ENCODE data around the gene PLCH1. TPM values are rescaled to one million over a fixed set of nuclear protein-coding genes. Genes with fewer than 3 reads are reported as not detected.

The PLCH1 gene
- total and polyA plus RNA-seq, 2 of the 8 experiments (the other 6 are each of a cell fraction or from before 2014, with no cell fraction given), result 5.8 to 17.2 TPM

DNA sequence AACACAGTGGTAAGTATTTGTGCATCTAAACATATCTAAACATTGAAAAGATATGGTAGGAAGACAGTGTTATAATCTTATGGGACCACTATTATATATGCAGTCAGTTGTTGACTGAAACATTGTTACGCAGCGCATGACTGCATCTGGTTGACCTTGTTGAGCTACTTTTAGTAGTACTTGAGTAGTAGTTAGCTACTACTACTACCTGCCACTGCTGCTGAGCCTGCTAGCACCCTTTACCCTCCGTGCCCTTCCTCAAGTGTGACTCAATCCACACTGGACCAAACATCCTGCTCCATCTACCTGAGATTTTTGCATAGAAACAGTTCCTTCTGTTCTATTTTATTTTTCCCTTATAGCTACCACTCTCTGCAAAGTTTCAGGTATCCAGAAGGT lies 327.8 kb downstream of the PLCH1 start:
- Histone ChIP-seq H2BK12ac (ENCODE audit: low read depth, low read length) (no peak overlapping the region), H4K5ac (ENCODE audit: insufficient read length, low read depth, low read length) (no peak overlapping the region), H3K14ac (ENCODE audit: insufficient read length) (no peak overlapping the region), H3K23ac (ENCODE audit: insufficient read length) (no peak overlapping the region), H3K36me3 (ENCODE audit: control insufficient read depth in 2 of 4, insufficient read depth in 4 of 4, low read length in 3 of 4) (no peaks in the 10 kb centered on the region), H2BK5ac (ENCODE audit: low read depth, low read length) (no peak overlapping the region), H3K27ac (ENCODE audit: low read depth, low read length) (no peak overlapping the region), H3K9me3 (ENCODE audit: insufficient read depth in 2 of 2, low read depth in 1 of 2, low read length in 1 of 2) (no peaks in the 10 kb centered on the region), H3K4me1 (replicated peaks in 1 of 4; ENCODE audit: control insufficient read depth in 3 of 4, insufficient read depth in 4 of 4, low read length in 3 of 4) (peaks cover 0 to 12% (median 7%) of the 10 kb centered on the region in 4 experiments; a peak in 4 of 7 replicates), H3K23me2 (ENCODE audit: low read depth, low read length) (no peaks in the 10 kb centered on the region), H2AFZ (ENCODE audit: low read length) (no peak overlapping the region), H3K4me3 (ENCODE audit: extremely low read depth in 1 of 4, insufficient read depth in 2 of 4, low read depth in 3 of 4, low read length in 4 of 4) (no peak overlapping the region), H4K91ac (replicated peaks; ENCODE audit: insufficient read length, low read length) (no peak overlapping the region), H3K9ac (replicated peaks in 1 of 4; ENCODE audit: extremely low read depth in 1 of 4, low read depth in 3 of 4, low read length in 3 of 4) (no peak overlapping the region), H3K79me1 (ENCODE audit: low read depth, low read length) (no peaks in the 10 kb centered on the region), H3K18ac (ENCODE audit: extremely low read depth, low read length) (no peak overlapping the region), H2BK120ac (replicated peaks; ENCODE audit: low read depth, low read length) (no peak overlapping the region), H3K79me2 (ENCODE audit: control insufficient read depth in 1 of 2, insufficient read depth in 2 of 2, low read length in 2 of 2) (no peaks in the 10 kb centered on the region), H4K20me1 (replicated peaks in 1 of 2; ENCODE audit: control insufficient read depth in 1 of 2, insufficient read depth in 2 of 2, low read length in 2 of 2) (no peaks in the 10 kb centered on the region), H3K4me2 (ENCODE audit: insufficient read depth in 1 of 2, low read depth in 2 of 2, low read length in 2 of 2) (no peak overlapping the region), H2BK15ac (ENCODE audit: low read length) (no peak overlapping the region), H3K56ac (replicated peaks; ENCODE audit: insufficient read length, low read depth, low read length) (no peak overlapping the region), H2BK20ac (ENCODE audit: low read length) (no peak overlapping the region), H2AK5ac (ENCODE audit: low read depth, low read length) (no peak overlapping the region), H4K8ac (ENCODE audit: extremely low read depth, insufficient read depth, low read length) (no peak overlapping the region), H3K27me3 (replicated peaks in 1 of 4; ENCODE audit: control insufficient read depth in 3 of 4, extremely low read depth in 1 of 4, insufficient read depth in 3 of 4, low read length in 3 of 4) (no peaks in the 10 kb centered on the region), H3K4ac (replicated peaks; ENCODE audit: insufficient read length, low read depth, low read length) (no peak overlapping the region)
- no peak for TF ChIP-seq EGR1 (IDR thresholded peaks at IDR 0.05; ENCODE audit: borderline replicate concordance, low read depth, low read length)
- no peak for TF ChIP-seq JUND (IDR thresholded peaks at IDR 0.05; ENCODE audit: low read length)
- WGBS, 2 experiments (ENCODE audit: extremely low coverage in 1 of 2, insufficient coverage in 1 of 2, insufficient read length in 1 of 2, insufficient replicate concordance in 2 of 2, low coverage in 1 of 2, low lambda C conversion rate in 2 of 2, missing lambda C conversion rate in 1 of 2), result 82% methylated on average over 3 of the region's 3 CpGs; no CpG with 5 or more reads in 1 of the 2 experiments
- CTCF ChIA-PET (ENCODE audit: partially characterized antibody), result interaction anchor here (0.6 to 3.3 kb wide), 6 partner anchors 8 to 285 kb away, joined by 3 to 10 read pairs (median 3); no protein-coding TSS in a partner anchor
- no peak for DNase-seq (ENCODE audit: low read depth in 1 of 2, low spot score in 2 of 2)
- FAIRE-seq, result no peak
- POLR2A ChIA-PET (ENCODE audit: partially characterized antibody), result interaction anchor here (0.6 kb wide), 1 partner anchor 1277 kb away, joined by 3 read pairs; no protein-coding TSS in a partner anchor

Data from H1 (cell line).